ENCODE data around the gene MYO1B.

MYO1B gene

DNA sequence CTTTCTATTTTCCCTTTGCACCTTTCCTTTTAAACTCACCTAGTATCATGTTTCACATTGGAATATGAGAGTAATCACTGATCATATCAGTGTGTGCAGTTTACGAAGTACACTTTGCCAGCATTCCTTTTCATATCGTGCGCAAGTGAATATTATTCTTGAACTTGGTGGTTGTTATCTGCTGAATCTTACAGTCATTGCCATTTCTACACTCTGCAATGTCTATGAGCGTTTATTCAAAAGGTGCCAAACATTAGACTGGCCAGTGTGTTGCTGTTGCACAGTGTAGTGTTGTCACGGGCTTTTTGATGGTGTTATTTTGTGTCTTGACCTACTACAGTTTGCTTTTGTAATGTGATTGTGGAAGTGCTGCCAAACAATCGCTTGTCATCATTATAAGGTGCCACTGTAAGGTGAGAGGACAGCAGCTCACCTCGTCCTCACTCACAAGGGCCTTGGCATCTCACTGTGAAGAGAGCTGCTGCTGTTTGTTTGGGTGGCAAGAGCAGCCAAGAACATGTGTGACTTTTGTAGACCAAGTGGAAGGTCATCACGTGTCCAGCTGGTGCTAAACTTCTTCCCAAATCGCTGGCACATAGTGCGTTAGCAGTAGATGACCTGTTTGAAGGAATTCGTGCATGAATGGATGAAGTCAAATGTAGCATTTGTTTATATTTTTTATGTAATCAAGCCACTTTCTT lies 113.3 kb downstream of the MYO1B start:
- no peak for DNase-seq (ENCODE audit: low read depth in 2 of 2)

DNA sequence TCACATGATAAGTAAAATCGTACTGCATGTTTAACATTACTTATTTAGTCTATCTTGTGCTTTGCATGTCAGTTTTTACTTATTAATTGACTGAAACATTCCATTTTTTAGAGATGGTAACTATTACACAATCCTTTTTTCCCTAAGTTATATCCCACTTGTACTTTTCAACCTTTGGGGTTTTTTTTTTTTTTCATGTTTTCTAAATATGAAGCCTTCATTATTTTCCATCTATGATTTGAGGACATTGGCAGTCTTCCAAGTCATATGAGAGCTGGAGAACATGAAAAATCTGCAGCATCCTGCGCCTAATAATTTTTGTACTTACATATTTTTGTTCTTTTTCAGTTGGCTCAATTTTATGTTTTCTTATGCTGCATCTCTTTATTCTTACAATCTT lies 113.9 kb downstream of the MYO1B start:
- DNase-seq (ENCODE audit: low read depth in 2 of 2): no peak

DNA sequence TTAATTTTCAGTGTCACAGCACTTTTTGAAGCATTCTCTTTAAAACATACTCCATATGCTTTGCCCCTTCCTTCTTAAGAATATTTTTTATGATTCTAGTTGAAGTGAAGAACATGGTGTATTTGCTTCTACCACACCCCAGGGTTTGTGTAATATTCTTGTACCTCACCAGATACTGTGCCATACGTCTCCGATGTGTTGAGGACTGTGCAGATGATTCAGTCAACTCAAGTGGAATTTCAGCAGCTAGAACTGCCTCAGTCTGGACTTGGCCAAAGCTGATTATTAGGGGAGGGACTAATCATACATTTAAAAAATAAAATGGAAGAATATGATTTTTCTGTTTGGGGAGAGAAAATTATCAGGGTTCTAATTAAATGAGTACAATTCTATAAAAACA lies 115.7 kb downstream of the MYO1B start:
- DNase-seq (ENCODE audit: low read depth in 2 of 2): no peak

DNA sequence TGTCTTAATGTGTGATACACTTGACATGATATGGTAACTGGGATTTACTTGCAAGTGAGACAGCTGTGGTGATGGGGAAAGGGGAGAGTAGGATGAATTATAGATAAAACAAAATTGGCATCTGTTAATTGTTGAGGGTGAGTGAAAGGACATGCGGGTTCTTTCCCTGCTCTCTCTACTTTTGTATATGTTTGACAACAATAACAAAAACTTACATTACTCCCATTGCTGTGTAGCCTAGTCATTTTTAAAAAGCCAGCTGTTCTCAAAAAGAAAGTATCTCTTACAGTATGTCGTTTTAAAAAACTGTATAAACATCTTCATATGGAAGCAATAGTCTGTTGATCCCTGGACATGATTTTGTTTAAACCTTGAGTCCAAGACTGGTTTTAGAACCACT lies 117.6 kb downstream of the MYO1B start:
- no peak for DNase-seq (ENCODE audit: low read depth in 2 of 2)

GRCh38 chr2:191363267-191363666 lies 118.1 kb downstream of the MYO1B start:
- DNase-seq (ENCODE audit: low read depth in 2 of 2): no peak

DNA sequence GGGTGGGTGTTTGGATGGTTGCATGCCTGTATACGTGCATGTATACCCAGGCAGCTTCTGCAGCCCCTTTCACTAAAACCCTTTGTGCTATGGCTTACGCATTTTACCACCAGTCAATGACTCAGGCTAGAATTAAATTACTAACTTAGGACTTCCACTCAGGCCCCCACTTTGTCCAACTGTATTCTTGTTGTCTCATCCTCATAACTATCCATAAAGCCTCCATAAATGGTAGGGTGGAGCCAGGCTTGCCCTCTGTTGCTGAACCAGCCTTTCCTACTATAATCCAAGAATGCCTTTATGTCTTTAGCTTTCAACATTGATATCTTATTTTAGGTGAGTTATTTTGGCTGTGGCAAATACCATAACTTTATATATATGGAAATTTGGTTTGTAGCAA lies 119.9 kb downstream of the MYO1B start:
- DNase-seq (ENCODE audit: low read depth in 2 of 2): no peak

DNA sequence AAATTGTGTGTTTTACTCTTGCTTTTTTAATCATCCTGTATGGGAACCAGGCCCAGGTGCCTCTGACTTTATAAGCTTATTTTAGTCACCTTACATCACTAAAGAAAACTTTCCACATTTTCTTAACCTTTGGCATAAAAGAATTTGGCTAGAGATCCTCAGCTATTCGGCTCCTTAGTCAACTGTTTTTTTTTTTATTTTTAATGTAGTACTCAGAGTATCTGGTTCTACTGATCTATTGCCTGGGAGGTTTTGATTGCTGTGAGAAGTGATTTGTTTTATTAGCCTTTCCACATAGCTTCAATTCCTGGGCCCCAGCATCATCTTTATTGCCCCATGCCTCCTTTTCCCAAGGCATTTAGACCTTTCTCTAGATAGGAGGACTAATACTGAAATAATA lies 121.0 kb downstream of the MYO1B start:
- peak; percentile 71 for DNase-seq (ENCODE audit: low read depth in 2 of 2)

GRCh38 chr2:191369034-191369433 lies 123.8 kb downstream of the MYO1B start:
- DNase-seq (ENCODE audit: low read depth in 2 of 2): no peak

GRCh38 chr2:191374366-191374765 lies 129.2 kb downstream of the MYO1B start:
- no peak for DNase-seq (ENCODE audit: low read depth in 2 of 2)

DNA sequence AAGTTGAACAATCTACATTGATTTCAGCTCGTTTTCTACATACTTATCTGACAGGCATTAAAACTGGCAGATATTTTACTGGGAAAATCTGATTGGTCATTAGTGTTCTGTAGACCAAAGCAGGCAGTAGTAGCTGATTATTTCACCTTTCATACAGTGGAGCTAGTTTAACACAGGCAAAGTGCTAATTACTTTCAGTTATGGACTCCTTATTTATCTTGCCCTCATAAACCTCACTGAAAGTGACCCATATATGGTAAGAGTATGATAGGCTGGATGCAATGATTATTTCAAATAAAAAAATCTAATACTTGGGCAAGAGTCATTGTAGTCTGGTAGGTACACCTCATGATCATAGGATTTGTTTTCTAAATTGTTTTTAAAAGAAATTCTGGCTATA lies 129.7 kb downstream of the MYO1B start:
- no peak for DNase-seq (ENCODE audit: low read depth in 2 of 2)

DNA sequence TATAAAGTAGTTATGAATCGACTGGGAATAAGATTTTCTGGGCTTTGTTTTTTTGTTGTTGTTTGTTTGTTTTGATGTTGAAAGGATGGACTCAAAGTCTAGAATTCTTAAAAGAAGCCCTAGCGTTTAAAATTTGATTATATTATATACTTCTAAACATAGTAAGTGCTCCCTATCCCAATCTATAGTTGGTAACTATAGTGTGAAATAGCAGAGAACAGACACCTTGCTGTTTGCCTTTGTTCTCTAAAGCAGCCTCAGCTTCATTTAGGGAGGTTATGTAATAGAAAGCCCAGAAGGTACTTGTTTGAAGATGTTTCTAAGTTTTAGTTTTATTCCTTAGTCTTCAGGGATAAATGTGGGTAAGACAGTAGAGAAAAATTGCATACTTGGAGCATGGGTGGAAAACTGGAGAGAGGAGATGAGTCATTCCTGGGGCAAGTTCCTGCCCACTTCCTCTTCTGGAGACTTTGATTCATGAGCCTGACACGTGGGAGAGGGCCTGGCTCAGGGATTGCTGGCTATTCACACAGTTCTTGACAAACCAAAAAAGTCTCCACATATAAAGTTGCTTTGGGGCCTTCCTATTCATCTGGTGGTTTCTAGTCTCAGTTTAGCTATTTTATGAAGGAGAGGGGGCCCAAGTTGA lies 131.9 kb downstream of the MYO1B start:
- DNase-seq (ENCODE audit: low read depth in 2 of 2): peak; percentile 80 to 83

- no peak for DNase-seq (ENCODE audit: low read depth in 2 of 2)
These were observed 134.2 kb downstream of the MYO1B start for GRCh38 chr2:191379375-191379774.

DNA sequence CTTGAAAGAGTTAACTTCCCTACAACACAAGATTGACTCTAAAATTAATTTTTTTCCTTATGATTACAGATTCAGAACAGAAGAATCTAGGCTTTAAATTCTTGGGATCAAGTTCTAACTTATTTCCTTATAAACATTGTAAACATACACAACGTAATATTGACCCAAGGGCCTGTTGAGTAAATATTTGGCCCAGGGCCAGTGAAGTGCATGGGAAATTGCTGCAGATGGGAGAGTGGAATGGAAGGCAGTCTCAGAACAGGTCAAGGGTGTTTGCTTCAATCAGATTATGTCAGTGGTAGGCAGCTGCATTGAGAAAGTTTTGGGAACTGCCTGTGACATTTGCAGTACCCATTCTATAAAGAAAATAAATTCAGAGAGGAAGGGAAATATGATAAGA lies 137.6 kb downstream of the MYO1B start:
- DNase-seq (ENCODE audit: low read depth in 2 of 2): no peak

GRCh38 chr2:191383486-191383885 lies 138.3 kb downstream of the MYO1B start:
- no peak for DNase-seq (ENCODE audit: low read depth in 2 of 2)

- DNase-seq (ENCODE audit: low read depth in 2 of 2): no peak
These were observed 139.6 kb downstream of the MYO1B start for GRCh38 chr2:191384829-191385228.

DNA sequence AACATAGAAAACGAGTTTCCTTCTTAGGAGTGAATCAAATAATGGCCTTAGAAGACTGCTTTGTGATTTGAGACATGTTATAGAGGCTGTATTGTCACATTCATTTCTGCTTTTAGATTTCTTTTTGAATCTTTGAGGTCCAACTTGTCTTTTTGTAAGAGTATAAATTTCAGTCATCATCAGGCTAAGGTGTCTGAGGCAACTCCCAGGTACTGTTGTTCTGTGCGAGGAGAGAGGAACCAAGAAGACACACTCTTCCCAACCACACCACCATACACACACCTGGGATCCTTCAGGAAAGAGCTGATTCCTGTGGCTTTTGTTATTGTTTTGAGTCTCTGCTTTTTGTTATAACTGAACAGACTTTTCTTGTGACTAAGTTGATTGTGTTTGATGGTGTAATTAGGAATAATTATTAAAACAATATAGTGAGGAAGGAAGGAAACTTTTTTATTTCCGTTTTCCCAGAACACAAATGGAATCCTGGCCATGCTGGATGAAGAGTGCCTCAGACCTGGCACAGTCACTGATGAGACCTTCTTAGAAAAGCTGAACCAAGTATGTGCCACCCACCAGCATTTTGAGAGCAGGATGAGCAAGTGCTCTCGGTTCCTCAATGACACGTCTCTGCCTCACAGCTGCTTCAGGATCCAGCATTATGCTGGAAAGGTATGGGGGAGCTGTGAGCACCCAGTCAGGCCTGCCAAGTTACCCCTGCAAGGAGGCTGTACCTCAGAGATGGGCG lies 140.4 kb downstream of the MYO1B start:
- no peak for DNase-seq (ENCODE audit: low read depth in 2 of 2)

- DNase-seq (ENCODE audit: low read depth in 2 of 2): peak; percentile 70 to 72
These were observed 141.8 kb downstream of the MYO1B start for GRCh38 chr2:191386938-191387536.

- no peak for DNase-seq (ENCODE audit: low read depth in 2 of 2)
These were observed 144.1 kb downstream of the MYO1B start for GRCh38 chr2:191389288-191389687.

- DNase-seq (ENCODE audit: low read depth in 2 of 2): no peak
These were observed 146.0 kb downstream of the MYO1B start for GRCh38 chr2:191391171-191391570.

DNA sequence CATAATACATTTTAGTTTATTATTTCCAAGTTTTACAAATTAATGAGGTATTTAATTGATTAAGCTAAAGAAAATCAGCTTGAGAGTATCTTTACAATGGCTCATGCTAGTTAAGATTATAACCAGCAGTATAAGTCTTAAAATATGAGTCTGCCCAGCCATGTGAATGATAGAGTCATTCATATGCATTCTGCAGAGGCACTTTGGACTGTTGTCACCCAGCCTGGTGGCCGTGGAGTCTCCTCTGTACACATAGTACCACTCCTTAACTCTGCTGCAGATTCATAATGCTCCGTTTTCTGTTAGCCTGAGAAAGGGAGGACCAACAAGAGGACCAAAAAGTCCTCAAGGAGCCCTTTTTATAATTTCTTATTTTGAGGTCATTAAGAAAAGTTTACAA lies 148.8 kb downstream of the MYO1B start:
- DNase-seq (ENCODE audit: low read depth in 2 of 2): no peak

GRCh38 chr2:191396794-191397193 lies 151.6 kb downstream of the MYO1B start:
- no peak for DNase-seq (ENCODE audit: low read depth in 2 of 2)

GRCh38 chr2:191399601-191400000 lies 154.4 kb downstream of the MYO1B start:
- no peak for DNase-seq (ENCODE audit: low read depth in 2 of 2)

DNA sequence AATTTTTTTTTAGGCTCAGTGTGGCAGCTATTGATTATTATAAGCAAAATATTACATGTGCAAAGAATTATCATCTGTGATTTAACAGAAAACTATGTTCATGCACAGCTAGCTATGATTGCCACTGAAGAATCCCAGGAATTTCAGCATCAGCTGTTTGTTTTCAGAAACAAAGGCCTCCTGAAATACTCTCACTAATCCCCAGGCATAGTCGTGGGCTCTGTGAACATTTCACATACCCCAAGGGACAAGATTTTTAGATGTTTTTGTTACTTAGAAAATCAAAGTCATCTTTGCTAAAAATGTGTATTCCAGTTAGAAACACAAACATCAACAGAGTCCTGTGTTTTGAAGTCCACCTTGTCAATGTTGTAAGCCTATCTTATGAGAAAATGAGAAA lies 156.1 kb downstream of the MYO1B start:
- peak; percentile 74 to 75 for DNase-seq (ENCODE audit: low read depth in 2 of 2)
